OCI-LY7 (cell line): ENCODE data around the gene SPAST.
A peak's percentile ranks its signal among the peaks of the same experiment; 100 is the strongest.

Source experiments
- EZH2phosphoT487 ChIP-seq: fragments of 200-600 bp; sonication (generic); IDR thresholded peaks from 2 replicates; pipeline ENCODE4 v1.6.1; 2018; ENCODE audit warnings: low read depth, borderline replicate concordance, mild to moderate bottlenecking, mixed run types, antibody characterized with exemption, low read length, moderate library complexity, mixed read lengths
- TF ChIP-seq, protein P1 (sequence below): fragments of 200-600 bp; sonication (generic); conservative IDR thresholded peaks from 2 replicates; pipeline ENCODE4 v1.5.1; 2014; ENCODE audit warnings: mild to moderate bottlenecking, antibody characterized with exemption, low read length, moderate library complexity, mixed read lengths

DNA sequence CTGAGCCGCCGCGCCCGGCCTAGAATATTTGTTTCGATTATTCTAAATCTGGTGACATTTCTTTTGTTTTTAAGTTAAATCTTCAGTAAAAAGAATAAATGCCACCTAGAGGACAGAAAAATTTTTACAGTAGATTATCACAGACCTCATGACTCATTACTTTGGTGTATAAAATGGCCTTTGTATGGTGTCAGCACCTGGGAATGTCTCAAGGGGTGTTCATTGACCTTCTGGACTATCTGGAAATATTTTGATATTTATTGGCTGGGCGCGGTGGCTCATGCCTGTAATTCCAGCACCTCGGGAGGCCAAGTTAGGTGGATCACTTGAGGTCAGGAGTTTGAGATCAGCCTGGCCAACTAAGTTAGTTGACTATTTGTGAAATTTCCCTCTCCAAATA lies 72.1 kb downstream of the SPAST start:
- TF ChIP-seq, protein P1, sequence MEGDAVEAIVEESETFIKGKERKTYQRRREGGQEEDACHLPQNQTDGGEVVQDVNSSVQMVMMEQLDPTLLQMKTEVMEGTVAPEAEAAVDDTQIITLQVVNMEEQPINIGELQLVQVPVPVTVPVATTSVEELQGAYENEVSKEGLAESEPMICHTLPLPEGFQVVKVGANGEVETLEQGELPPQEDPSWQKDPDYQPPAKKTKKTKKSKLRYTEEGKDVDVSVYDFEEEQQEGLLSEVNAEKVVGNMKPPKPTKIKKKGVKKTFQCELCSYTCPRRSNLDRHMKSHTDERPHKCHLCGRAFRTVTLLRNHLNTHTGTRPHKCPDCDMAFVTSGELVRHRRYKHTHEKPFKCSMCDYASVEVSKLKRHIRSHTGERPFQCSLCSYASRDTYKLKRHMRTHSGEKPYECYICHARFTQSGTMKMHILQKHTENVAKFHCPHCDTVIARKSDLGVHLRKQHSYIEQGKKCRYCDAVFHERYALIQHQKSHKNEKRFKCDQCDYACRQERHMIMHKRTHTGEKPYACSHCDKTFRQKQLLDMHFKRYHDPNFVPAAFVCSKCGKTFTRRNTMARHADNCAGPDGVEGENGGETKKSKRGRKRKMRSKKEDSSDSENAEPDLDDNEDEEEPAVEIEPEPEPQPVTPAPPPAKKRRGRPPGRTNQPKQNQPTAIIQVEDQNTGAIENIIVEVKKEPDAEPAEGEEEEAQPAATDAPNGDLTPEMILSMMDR = peak; percentile 67
- TF ChIP-seq EZH2phosphoT487 = no peak
